HG03469 (cell line): Measurements from ENCODE around the gene PLAC9.
"Not testable (repeated sequence)": the region's sequence is repeated elsewhere in the genome, so short reads cannot be mapped to it uniquely, and the experiment has no call there.

ENCODE experiments used
- ATAC-seq: cut with Tn5 transposase; IDR thresholded peaks from one replicate; pipeline ENCODE4 v1.9.1; 2021; ENCODE audit warnings: mild to moderate bottlenecking, moderate library complexity, moderate number of reproducible peaks; ENCODE audit not compliant: unreplicated experiment

PLAC9 gene

GRCh38 chr10:80137920-80138319 lies 5.4 kb downstream of the PLAC9 start:
- no peak for ATAC-seq

GRCh38 chr10:80139265-80139664 lies 6.7 kb downstream of the PLAC9 start:
- ATAC-seq, result no peak

GRCh38 chr10:80140251-80140650 lies 7.7 kb downstream of the PLAC9 start:
- no peak for ATAC-seq

- ATAC-seq, result no peak
Measured at GRCh38 chr10:80141696-80142460, 9.3 kb downstream of the PLAC9 start.

GRCh38 chr10:80144067-80144695 lies 11.7 kb downstream of the PLAC9 start:
- peak; percentile 50 for ATAC-seq

- ATAC-seq, result no peak
Measured at GRCh38 chr10:80144696-80145131, 12.2 kb downstream of the PLAC9 start.

GRCh38 chr10:80145406-80146308 lies 13.1 kb downstream of the PLAC9 start:
- ATAC-seq, result not testable (repeated sequence)

- no peak for ATAC-seq
Measured at GRCh38 chr10:80146918-80147317, 14.4 kb downstream of the PLAC9 start.

GRCh38 chr10:80148166-80148805 lies 15.8 kb downstream of the PLAC9 start:
- ATAC-seq, result no peak

GRCh38 chr10:80149123-80149522 lies 16.6 kb downstream of the PLAC9 start:
- ATAC-seq, result no peak

GRCh38 chr10:80150172-80150571 lies 17.6 kb downstream of the PLAC9 start:
- ATAC-seq, result no peak

- no peak for ATAC-seq
Measured at GRCh38 chr10:80152820-80153219, 20.3 kb downstream of the PLAC9 start.

- no peak for ATAC-seq
Measured at GRCh38 chr10:80153460-80153859, 20.9 kb downstream of the PLAC9 start.

- ATAC-seq, result no peak
Measured at GRCh38 chr10:80154626-80154977, 22.1 kb downstream of the PLAC9 start.

GRCh38 chr10:80154978-80155695 lies 22.6 kb downstream of the PLAC9 start:
- ATAC-seq, result no peak

- ATAC-seq, result no peak
Measured at GRCh38 chr10:80155696-80156215, 23.2 kb downstream of the PLAC9 start.

GRCh38 chr10:80156216-80156615 lies 23.7 kb downstream of the PLAC9 start:
- no peak for ATAC-seq

GRCh38 chr10:80157561-80157960 lies 25.0 kb downstream of the PLAC9 start:
- no peak for ATAC-seq

GRCh38 chr10:80158126-80158525 lies 25.6 kb downstream of the PLAC9 start:
- no peak for ATAC-seq

GRCh38 chr10:80158598-80159127 lies 26.1 kb downstream of the PLAC9 start:
- ATAC-seq, result no peak
